ENCODE measurements around the gene CCDC12. TPM values are rescaled to one million over a fixed set of nuclear protein-coding genes. Genes with fewer than 3 reads are reported as not detected.

CCDC12 gene
- total and polyA plus RNA-seq, 4 donors = 34.2 to 129 (median 70.0) TPM

DNA sequence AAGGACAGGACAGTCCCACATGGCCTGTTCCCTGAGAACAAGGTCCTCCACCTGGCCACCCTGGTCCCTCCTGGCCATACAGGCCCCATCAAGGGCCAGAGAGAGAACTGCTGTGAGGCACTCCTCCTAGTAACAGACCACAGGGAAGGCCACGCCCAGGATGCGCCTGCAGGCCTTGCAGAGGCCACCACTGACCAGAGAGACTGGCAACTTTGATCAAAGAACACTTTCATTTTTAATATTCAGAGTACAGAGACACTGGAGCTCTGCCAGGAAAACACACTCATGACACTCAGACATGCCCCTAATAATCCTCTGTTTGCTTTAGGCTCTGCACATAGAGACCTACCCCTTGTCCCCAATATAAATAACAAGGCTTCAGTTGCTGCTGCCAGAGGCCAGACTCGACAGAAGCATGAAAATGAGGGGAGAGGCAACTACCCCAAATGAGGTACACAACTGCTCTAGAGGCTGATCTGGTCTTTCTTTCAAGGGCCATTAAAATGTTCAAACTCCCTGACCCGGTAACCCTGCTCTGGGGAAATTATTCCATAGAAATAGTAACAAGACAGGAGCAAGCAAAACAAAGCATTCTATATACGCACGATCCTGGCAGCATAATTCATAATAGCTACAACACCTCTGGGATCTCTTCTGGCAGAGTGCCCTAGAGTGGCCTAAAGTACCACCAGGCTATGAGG, 44.8 kb downstream of the CCDC12 start:
- ATAC-seq (ENCODE audit: insufficient read depth, low FRiP score) = peak; percentile 15
- 17 to 29% methylated on average over 6 of the region's 6 CpGs for WGBS, 2 donors
- Histone ChIP-seq H3K4me1 (ENCODE audit: control insufficient read depth in 5 of 5, insufficient read depth in 5 of 5, low read length in 5 of 5) (peaks cover 34 to 62% (median 46%) of the 10 kb centered on the region in 5 donors), H3K9ac (ENCODE audit: insufficient read depth in 1 of 2, low read length in 2 of 2) (peak overlapping the region in 1 of 2 donors; percentile 53), H3K36me3 (ENCODE audit: control insufficient read depth in 4 of 4, insufficient read depth in 4 of 4, low read length in 4 of 4) (peaks cover 0 to 13% (median 7%) of the 10 kb centered on the region in 4 donors), H3K27ac (ENCODE audit: low read depth in 1 of 2, low read length in 1 of 2) (peak overlapping the region; percentile 64 to 89), H3K27me3 (ENCODE audit: control insufficient read depth in 3 of 3, insufficient read depth in 3 of 3, low read length in 2 of 3) (no peaks in the 10 kb centered on the region), H3K9me3 (ENCODE audit: control insufficient read depth in 4 of 4, insufficient read depth in 3 of 4, low read length in 3 of 4) (no peaks in the 10 kb centered on the region), H3K4me3 (no peak overlapping the region)
- peak; percentile 66 to 83 (median 66) for DNase-seq
- TF ChIP-seq, protein P1, sequence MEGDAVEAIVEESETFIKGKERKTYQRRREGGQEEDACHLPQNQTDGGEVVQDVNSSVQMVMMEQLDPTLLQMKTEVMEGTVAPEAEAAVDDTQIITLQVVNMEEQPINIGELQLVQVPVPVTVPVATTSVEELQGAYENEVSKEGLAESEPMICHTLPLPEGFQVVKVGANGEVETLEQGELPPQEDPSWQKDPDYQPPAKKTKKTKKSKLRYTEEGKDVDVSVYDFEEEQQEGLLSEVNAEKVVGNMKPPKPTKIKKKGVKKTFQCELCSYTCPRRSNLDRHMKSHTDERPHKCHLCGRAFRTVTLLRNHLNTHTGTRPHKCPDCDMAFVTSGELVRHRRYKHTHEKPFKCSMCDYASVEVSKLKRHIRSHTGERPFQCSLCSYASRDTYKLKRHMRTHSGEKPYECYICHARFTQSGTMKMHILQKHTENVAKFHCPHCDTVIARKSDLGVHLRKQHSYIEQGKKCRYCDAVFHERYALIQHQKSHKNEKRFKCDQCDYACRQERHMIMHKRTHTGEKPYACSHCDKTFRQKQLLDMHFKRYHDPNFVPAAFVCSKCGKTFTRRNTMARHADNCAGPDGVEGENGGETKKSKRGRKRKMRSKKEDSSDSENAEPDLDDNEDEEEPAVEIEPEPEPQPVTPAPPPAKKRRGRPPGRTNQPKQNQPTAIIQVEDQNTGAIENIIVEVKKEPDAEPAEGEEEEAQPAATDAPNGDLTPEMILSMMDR (IDR thresholded peaks at IDR 0.05; ENCODE audit: control extremely low read depth, extremely low read depth) = no peak

DNA sequence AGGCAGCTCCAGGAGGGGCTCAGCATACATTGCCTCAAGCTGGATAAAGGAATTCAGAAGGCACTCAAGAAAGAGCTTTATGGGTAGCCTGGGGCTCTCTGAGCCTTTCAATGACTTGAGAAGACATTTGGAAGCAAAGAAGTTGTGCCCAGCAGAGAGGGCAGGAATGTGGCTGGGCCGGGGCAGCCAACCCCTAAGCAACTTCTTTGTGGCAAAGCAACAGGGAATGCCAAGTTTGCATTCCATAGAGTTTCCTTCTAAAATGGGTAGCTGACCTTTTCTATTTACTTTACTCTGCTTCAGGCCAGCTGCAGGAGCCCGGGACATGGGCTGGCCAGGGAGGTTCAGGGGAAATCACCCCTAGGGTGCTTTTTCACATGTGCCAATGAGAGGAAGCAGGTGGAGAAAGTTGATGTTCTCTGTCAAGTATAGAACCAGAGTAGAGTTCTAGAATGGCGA, 45.6 kb downstream of the CCDC12 start:
- H3K4me3 ChIP-seq = no peak overlapping the region
- ATAC-seq (ENCODE audit: insufficient read depth, low FRiP score) = peak; percentile 13

DNA sequence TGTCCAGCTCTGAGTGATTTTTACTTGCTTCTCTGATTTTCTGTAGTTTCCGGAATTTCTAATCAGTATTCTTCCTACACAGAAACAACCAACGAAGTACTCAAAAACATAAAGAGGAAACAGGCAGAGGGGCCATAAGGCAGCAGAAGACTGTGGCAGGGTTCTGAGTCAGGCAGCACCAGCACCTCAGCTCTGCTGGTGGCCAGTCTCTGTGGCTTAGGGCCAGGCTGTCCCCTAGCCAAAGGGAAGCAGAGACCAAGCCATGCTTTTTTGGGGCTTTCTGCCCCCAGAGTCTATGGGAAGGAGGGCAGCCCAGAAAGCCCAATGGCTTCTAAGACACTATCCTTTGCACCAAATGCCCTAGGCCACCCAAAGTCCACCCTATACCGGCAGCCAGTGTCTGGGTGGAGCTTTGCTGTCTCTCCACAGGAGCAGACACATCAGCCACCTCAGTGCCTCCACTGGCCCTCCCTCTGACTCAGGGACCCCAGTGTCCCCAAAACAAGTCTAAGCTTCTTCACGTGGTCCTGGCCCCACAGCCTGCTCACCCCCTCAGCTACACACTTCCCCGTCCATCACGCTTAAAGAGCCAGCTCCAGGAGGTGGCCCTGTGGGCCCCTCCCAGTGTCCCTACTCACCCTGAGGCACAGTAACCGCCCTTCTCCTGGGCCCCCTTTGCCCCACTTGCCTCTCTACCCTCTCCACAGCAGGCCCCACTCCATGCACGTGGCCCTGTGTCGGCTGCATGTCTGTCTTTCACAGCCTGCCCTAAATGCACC, 46.2 kb downstream of the CCDC12 start:
- no peak for DNase-seq
- no peaks in the 10 kb centered on the region for H3K9me3 ChIP-seq (ENCODE audit: control insufficient read depth in 4 of 4, insufficient read depth in 3 of 4, low read length in 3 of 4)
- ATAC-seq (ENCODE audit: insufficient read depth, low FRiP score) = no peak
- TF ChIP-seq, protein P1 (IDR thresholded peaks at IDR 0.05; ENCODE audit: control extremely low read depth, extremely low read depth) = no peak
- H3K4me3 ChIP-seq = no peak overlapping the region
- H3K36me3 ChIP-seq (ENCODE audit: control insufficient read depth in 4 of 4, insufficient read depth in 4 of 4, low read length in 4 of 4) = peaks cover 0 to 18% (median 6%) of the 10 kb centered on the region in 4 donors
- peaks cover 23 to 63% (median 44%) of the 10 kb centered on the region in 5 donors for H3K4me1 ChIP-seq (ENCODE audit: control insufficient read depth in 5 of 5, insufficient read depth in 5 of 5, low read length in 5 of 5)
- WGBS, 2 donors = 46 to 51% methylated on average over 9 of the region's 9 CpGs
- peak overlapping the region; percentile 64 to 89 for H3K27ac ChIP-seq (ENCODE audit: low read depth in 1 of 2, low read length in 1 of 2)
- no peak overlapping the region for H3K9ac ChIP-seq (ENCODE audit: insufficient read depth in 1 of 2, low read length in 2 of 2)
- H3K27me3 ChIP-seq (ENCODE audit: control insufficient read depth in 3 of 3, insufficient read depth in 3 of 3, low read length in 2 of 3) = no peaks in the 10 kb centered on the region

More for the DNA sequence above, 45.6 kb downstream of the CCDC12 start:
- Histone ChIP-seq H3K9ac (ENCODE audit: insufficient read depth in 1 of 2, low read length in 2 of 2) (no peak overlapping the region), H3K36me3 (ENCODE audit: control insufficient read depth in 4 of 4, insufficient read depth in 4 of 4, low read length in 4 of 4) (peaks cover 0 to 14% (median 5%) of the 10 kb centered on the region in 4 donors), H3K27ac (ENCODE audit: low read depth in 1 of 2, low read length in 1 of 2) (peak overlapping the region; percentile 64 to 89), H3K27me3 (ENCODE audit: control insufficient read depth in 3 of 3, insufficient read depth in 3 of 3, low read length in 2 of 3) (no peaks in the 10 kb centered on the region), H3K9me3 (ENCODE audit: control insufficient read depth in 4 of 4, insufficient read depth in 3 of 4, low read length in 3 of 4) (no peaks in the 10 kb centered on the region), H3K4me1 (ENCODE audit: control insufficient read depth in 5 of 5, insufficient read depth in 5 of 5, low read length in 5 of 5) (peaks cover 29 to 62% (median 46%) of the 10 kb centered on the region in 5 donors)
- 27 to 34% methylated on average over 3 of the region's 3 CpGs for WGBS, 2 donors
- TF ChIP-seq, protein P1 (IDR thresholded peaks at IDR 0.05; ENCODE audit: control extremely low read depth, extremely low read depth) = no peak
- DNase-seq = peak; percentile 53 to 75 (median 57)
